HL-60 (cell line): ENCODE results near the gene TLE3.

Source experiments
- DNase-seq, 2 experiments: peaks; one replicate each; pipeline ENCODE4 v3.0.0-alpha.2; 2010 to 2020; ENCODE audit warnings: low read depth in 1 of 2, low spot score in 1 of 2
- H3K27ac ChIP-seq: fragments of 250-450 bp; sonication (Bioruptor Pico); replicated peaks from 2 replicates; pipeline ENCODE4 v1.5.1; 2020; ENCODE audit warnings: mild to moderate bottlenecking, moderate library complexity
- H3K27me3 ChIP-seq: fragments of 250-450 bp; sonication (Bioruptor Pico); 2 replicates; pipeline ENCODE4 v1.5.1; 2021; ENCODE audit warnings: mild to moderate bottlenecking, moderate library complexity; ENCODE audit not compliant: insufficient read depth, poor library complexity, severe bottlenecking
- H3K4me3 ChIP-seq: replicated peaks from 2 replicates; pipeline ENCODE4 v1.5.1; 2011; ENCODE audit warnings: mild to moderate bottlenecking, control low read depth, low read length; ENCODE audit not compliant: insufficient read depth
- CTCF ChIP-seq: IDR thresholded peaks from one replicate; pipeline ENCODE4 v1.5.1; 2011; ENCODE audit warnings: low read length, control low read depth, inconsistent platforms; ENCODE audit not compliant: insufficient read depth
- GABPA ChIP-seq: IDR thresholded peaks from 2 replicates; pipeline ENCODE4 v1.6.1; 2012; ENCODE audit warnings: low read depth
- POLR2AphosphoS5 ChIP-seq: IDR thresholded peaks from 2 replicates; pipeline ENCODE4 v1.6.1; 2012; ENCODE audit warnings: low read depth
- SPI1 ChIP-seq: IDR thresholded peaks from 2 replicates; pipeline ENCODE4 v1.6.1; 2012; ENCODE audit warnings: low read depth, mild to moderate bottlenecking, borderline replicate concordance
- TF ChIP-seq, protein P1 (sequence below): IDR thresholded peaks from 2 replicates; pipeline ENCODE4 v1.6.1; 2012; ENCODE audit warnings: low read depth; ENCODE audit not compliant: insufficient replicate concordance

TLE3 gene

DNA sequence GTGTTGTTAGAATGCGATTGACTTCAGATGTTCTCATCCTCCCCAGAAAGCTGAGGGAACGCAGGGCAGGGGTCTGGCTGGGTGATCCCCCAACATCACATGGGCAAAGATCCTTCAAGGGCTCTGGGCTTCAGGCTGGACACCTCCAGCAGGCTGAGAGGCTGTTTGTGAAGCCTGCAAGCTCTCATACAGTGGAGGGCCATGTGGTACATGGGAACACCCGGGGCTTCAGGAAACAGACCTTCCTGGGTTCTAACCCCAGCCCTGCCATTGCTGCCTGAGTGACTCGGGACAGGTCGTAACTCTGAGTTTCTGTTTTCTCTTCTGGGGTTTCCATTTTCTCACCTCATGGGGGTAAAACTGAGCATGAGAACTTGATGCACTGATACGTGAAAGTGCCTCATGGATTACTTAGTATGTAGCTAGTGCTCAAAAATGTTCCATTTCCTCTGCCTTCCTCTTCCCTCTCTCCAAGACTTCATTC lies 81.2 kb downstream of the TLE3 start:
- DNase-seq = no peak
- Histone ChIP-seq H3K27me3 (no peaks in the 10 kb centered on the region), H3K27ac (no peak overlapping the region), H3K4me3 (no peak overlapping the region)
- TF ChIP-seq POLR2AphosphoS5 (no peak), CTCF (no peak), GABPA (no peak), SPI1 (no peak)
- TF ChIP-seq, protein P1, sequence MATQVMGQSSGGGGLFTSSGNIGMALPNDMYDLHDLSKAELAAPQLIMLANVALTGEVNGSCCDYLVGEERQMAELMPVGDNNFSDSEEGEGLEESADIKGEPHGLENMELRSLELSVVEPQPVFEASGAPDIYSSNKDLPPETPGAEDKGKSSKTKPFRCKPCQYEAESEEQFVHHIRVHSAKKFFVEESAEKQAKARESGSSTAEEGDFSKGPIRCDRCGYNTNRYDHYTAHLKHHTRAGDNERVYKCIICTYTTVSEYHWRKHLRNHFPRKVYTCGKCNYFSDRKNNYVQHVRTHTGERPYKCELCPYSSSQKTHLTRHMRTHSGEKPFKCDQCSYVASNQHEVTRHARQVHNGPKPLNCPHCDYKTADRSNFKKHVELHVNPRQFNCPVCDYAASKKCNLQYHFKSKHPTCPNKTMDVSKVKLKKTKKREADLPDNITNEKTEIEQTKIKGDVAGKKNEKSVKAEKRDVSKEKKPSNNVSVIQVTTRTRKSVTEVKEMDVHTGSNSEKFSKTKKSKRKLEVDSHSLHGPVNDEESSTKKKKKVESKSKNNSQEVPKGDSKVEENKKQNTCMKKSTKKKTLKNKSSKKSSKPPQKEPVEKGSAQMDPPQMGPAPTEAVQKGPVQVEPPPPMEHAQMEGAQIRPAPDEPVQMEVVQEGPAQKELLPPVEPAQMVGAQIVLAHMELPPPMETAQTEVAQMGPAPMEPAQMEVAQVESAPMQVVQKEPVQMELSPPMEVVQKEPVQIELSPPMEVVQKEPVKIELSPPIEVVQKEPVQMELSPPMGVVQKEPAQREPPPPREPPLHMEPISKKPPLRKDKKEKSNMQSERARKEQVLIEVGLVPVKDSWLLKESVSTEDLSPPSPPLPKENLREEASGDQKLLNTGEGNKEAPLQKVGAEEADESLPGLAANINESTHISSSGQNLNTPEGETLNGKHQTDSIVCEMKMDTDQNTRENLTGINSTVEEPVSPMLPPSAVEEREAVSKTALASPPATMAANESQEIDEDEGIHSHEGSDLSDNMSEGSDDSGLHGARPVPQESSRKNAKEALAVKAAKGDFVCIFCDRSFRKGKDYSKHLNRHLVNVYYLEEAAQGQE = no peak

- H3K27me3 ChIP-seq = no peaks in the 10 kb centered on the region
- TF ChIP-seq CTCF = no peak
- no peak overlapping the region for H3K4me3 ChIP-seq
- no peak for DNase-seq
- no peak overlapping the region for H3K27ac ChIP-seq
Observed at GRCh38 chr15:70014860-70015490, 82.7 kb downstream of the TLE3 start.

GRCh38 chr15:70014331-70014730 lies 83.4 kb downstream of the TLE3 start:
- no peak for DNase-seq
- Histone ChIP-seq H3K27ac (no peak overlapping the region), H3K4me3 (no peak overlapping the region), H3K27me3 (no peaks in the 10 kb centered on the region)
- TF ChIP-seq POLR2AphosphoS5 = no peak
- TF ChIP-seq GABPA = no peak
- TF ChIP-seq, protein P1 = no peak
- TF ChIP-seq SPI1 = no peak
- TF ChIP-seq CTCF = no peak

DNA sequence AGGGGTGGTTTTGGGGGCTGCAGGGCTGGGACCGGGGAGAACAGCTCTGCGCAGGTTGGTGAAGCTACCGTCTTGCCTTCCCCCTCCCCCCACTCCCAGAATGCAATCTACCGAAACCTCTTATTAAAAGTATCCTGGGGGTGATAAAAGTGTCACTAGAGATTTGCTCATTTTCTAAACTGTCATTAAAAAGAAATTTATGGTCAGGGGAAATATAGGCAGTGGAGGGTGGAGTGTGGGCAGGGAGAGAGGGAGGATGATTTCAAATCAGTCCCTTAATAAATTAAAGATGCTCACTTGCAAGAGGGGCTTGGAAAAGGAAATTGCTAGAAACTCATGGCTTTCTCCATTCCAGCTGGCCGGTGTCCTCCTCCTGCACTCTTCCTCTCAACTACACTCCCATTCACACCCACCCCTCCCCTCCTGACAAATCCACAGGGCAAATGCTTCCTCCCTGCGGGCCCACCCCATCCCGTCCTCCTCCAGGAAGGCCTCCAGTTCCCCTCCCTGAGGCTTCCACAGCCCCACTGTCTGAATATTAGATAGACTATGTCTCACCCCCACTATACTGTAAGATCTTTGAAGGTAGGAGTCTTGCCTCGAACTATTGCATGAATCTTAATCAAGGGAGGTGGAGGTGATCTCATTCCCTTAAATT lies 83.9 kb downstream of the TLE3 start:
- Histone ChIP-seq H3K4me3 (no peak overlapping the region), H3K27me3 (no peaks in the 10 kb centered on the region), H3K27ac (no peak overlapping the region)
- no peak for TF ChIP-seq CTCF
- no peak for TF ChIP-seq GABPA
- no peak for TF ChIP-seq POLR2AphosphoS5
- TF ChIP-seq SPI1 = no peak
- TF ChIP-seq, protein P1 = no peak
- DNase-seq = no peak
